Measurements from ENCODE around the gene DOCK2. TPM values are rescaled to one million over a fixed set of nuclear protein-coding genes. Genes with fewer than 3 reads are reported as not detected.

Gene DOCK2
- total RNA-seq, 1 experiment from 2014 or later, result 0.26 TPM

DNA sequence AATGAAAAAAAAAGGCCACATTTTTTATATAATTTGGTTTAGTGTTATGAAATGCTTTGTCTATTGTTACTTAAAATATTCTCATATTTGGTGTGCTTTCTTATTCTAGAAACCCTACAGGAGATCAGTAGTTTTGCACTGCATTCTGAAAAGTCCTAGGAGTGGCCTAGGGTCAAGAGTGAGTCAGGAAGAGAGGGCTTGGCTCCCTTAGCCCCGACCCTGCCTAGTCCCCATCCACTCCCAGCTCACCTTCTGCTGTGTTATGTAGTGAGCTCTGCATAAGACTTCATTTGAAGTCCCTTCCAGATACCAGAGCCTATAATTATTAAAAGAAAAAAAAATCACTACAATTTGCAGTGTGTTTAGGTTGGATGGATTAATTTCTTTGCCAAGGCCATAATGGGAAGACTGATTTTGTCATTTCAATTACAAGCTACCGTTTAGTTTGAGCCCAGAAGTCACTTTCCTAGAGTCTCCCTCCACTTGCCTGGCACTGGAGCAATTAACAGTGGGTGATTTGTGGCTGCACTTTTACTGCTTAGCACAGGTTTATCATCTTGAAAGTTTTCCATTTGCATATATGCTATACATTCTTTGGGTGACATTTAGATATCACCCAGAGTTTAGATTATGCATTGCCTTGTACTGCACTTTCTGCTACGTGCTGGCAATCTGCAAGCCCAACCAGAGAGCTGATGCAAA, 199.9 kb downstream of the DOCK2 start:
- Histone ChIP-seq H3K9me2 (replicated peaks; ENCODE audit: low read length) (no peaks in the 10 kb centered on the region), H3K9me3 (ENCODE audit: low read length) (no peaks in the 10 kb centered on the region), H3K4me3 (ENCODE audit: low read length) (no peak overlapping the region), H3K27me3 (ENCODE audit: low read length) (no peaks in the 10 kb centered on the region), H2AFZ (ENCODE audit: low read length) (no peak overlapping the region), H3K9ac (ENCODE audit: low read length) (no peak overlapping the region), H3K4me2 (ENCODE audit: low read length) (no peak overlapping the region), H3K79me2 (ENCODE audit: low read length) (no peaks in the 10 kb centered on the region), H3K36me3 (ENCODE audit: low read depth, low read length) (no peaks in the 10 kb centered on the region), H3K4me1 (ENCODE audit: insufficient read depth, low read length) (no peaks in the 10 kb centered on the region), H3K27ac (ENCODE audit: low read length) (no peak overlapping the region), H3F3A (ENCODE audit: low read length, unreplicated experiment) (no peaks in the 10 kb centered on the region), H4K20me1 (ENCODE audit: low read length) (no peaks in the 10 kb centered on the region)
- intact Hi-C loops (cut with micrococcal nuclease), result no loop called here
- ChIA-PET POLR2A (ENCODE audit: unreplicated experiment) (no interaction called here), CTCF (no interaction called here)
- ATAC-seq (peak; percentile 31; the same call in 1 of the 2 replicates), DNase-seq (no peak)
- TF ChIP-seq, protein P1, sequence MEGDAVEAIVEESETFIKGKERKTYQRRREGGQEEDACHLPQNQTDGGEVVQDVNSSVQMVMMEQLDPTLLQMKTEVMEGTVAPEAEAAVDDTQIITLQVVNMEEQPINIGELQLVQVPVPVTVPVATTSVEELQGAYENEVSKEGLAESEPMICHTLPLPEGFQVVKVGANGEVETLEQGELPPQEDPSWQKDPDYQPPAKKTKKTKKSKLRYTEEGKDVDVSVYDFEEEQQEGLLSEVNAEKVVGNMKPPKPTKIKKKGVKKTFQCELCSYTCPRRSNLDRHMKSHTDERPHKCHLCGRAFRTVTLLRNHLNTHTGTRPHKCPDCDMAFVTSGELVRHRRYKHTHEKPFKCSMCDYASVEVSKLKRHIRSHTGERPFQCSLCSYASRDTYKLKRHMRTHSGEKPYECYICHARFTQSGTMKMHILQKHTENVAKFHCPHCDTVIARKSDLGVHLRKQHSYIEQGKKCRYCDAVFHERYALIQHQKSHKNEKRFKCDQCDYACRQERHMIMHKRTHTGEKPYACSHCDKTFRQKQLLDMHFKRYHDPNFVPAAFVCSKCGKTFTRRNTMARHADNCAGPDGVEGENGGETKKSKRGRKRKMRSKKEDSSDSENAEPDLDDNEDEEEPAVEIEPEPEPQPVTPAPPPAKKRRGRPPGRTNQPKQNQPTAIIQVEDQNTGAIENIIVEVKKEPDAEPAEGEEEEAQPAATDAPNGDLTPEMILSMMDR (conservative IDR thresholded peaks at IDR 0.05; ENCODE audit: low read depth, low read length), result no peak
- TF ChIP-seq EZH2 (IDR thresholded peaks at IDR 0.05; ENCODE audit: low read length, unreplicated experiment), result no peak
- no peak for TF ChIP-seq EZH2phosphoT487 (IDR thresholded peaks at IDR 0.05; ENCODE audit: borderline replicate concordance, low read length)
- BruUV-seq (replicated peaks), result no TSS peak

DNA sequence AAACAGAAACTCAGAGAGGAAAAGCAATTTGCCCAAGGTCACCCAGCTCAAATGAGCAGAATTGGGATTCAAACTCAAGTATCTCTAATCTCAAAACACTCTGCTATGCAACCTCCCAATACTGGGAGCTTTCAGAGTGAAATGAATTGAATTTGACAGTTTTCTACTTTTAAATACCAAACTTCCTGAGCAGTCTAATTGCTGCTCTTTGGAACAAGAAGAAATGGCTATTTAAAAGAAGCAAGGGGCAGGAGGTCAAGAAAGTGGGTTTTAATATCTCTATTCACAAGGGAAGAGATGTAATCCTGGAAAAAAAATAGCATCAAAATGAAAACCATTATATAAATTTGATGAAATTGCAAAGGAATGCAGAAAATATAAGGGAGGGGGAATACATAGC, 200.6 kb downstream of the DOCK2 start:
- no peaks in the 10 kb centered on the region for H3K79me2 ChIP-seq (ENCODE audit: low read length)
- TF ChIP-seq, protein P1 (conservative IDR thresholded peaks at IDR 0.05; ENCODE audit: low read depth, low read length), result no peak
- TF ChIP-seq EZH2 (IDR thresholded peaks at IDR 0.05; ENCODE audit: low read length, unreplicated experiment) (no peak), EZH2phosphoT487 (IDR thresholded peaks at IDR 0.05; ENCODE audit: borderline replicate concordance, low read length) (no peak)
- ATAC-seq, result no peak
- DNase-seq, result no peak
- H3K4me2 ChIP-seq (ENCODE audit: low read length), result no peak overlapping the region
- H4K20me1 ChIP-seq (ENCODE audit: low read length), result no peaks in the 10 kb centered on the region
- BruUV-seq (replicated peaks), result no TSS peak
- ChIA-PET CTCF (no interaction called here), POLR2A (ENCODE audit: unreplicated experiment) (no interaction called here)
- H3K4me3 ChIP-seq (ENCODE audit: low read length), result no peak overlapping the region
- H3K9me2 ChIP-seq (replicated peaks; ENCODE audit: low read length), result no peaks in the 10 kb centered on the region
- H3K27me3 ChIP-seq (ENCODE audit: low read length), result no peaks in the 10 kb centered on the region
- no peaks in the 10 kb centered on the region for H3K36me3 ChIP-seq (ENCODE audit: low read depth, low read length)
- H3K27ac ChIP-seq (ENCODE audit: low read length), result no peak overlapping the region
- H3F3A ChIP-seq (ENCODE audit: low read length, unreplicated experiment), result no peaks in the 10 kb centered on the region
- H3K4me1 ChIP-seq (ENCODE audit: insufficient read depth, low read length), result no peaks in the 10 kb centered on the region
- no peak overlapping the region for H2AFZ ChIP-seq (ENCODE audit: low read length)
- intact Hi-C loops (cut with micrococcal nuclease), result no loop called here
- H3K9me3 ChIP-seq (ENCODE audit: low read length), result no peaks in the 10 kb centered on the region
- H3K9ac ChIP-seq (ENCODE audit: low read length), result no peak overlapping the region

DNA sequence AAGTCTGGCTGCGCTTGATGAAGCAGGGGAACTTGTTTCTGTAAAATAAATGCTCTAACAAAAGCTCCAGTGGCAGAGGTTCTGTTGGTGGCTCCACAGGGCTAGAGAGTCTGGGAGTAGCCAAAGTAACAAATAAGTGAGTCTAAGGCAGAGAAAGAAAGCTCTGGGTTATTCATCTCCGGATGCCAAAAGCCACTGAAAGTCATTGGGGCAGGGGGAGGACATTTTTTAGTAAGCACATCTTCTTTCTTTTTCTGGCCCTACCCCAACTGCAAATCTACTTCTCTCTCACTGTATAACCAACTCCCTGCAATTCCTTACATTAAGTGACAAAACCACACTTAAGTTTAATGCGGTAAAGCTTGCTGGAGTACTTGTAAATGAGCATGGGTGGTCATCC, 201.6 kb downstream of the DOCK2 start:
- no peaks in the 10 kb centered on the region for H3K27me3 ChIP-seq (ENCODE audit: low read length)
- H2AFZ ChIP-seq (ENCODE audit: low read length), result no peak overlapping the region
- H3K9me2 ChIP-seq (replicated peaks; ENCODE audit: low read length), result no peaks in the 10 kb centered on the region
- no peaks in the 10 kb centered on the region for H3K9me3 ChIP-seq (ENCODE audit: low read length)
- DNase-seq (no peak), ATAC-seq (no peak)
- H3K36me3 ChIP-seq (ENCODE audit: low read depth, low read length), result no peaks in the 10 kb centered on the region
- BruUV-seq (replicated peaks), result no TSS peak
- TF ChIP-seq EZH2 (IDR thresholded peaks at IDR 0.05; ENCODE audit: low read length, unreplicated experiment), result no peak
- TF ChIP-seq EZH2phosphoT487 (IDR thresholded peaks at IDR 0.05; ENCODE audit: borderline replicate concordance, low read length), result no peak
- TF ChIP-seq, protein P1 (conservative IDR thresholded peaks at IDR 0.05; ENCODE audit: low read depth, low read length), result no peak
- H3K4me2 ChIP-seq (ENCODE audit: low read length), result no peak overlapping the region
- H3K79me2 ChIP-seq (ENCODE audit: low read length), result no peaks in the 10 kb centered on the region
- ChIA-PET CTCF (no interaction called here), POLR2A (ENCODE audit: unreplicated experiment) (no interaction called here)
- no peak overlapping the region for H3K27ac ChIP-seq (ENCODE audit: low read length)
- H3K4me3 ChIP-seq (ENCODE audit: low read length), result no peak overlapping the region
- no peaks in the 10 kb centered on the region for H3K4me1 ChIP-seq (ENCODE audit: insufficient read depth, low read length)
- H3F3A ChIP-seq (ENCODE audit: low read length, unreplicated experiment), result no peaks in the 10 kb centered on the region
- no peak overlapping the region for H3K9ac ChIP-seq (ENCODE audit: low read length)
- no peaks in the 10 kb centered on the region for H4K20me1 ChIP-seq (ENCODE audit: low read length)
- intact Hi-C loops (cut with micrococcal nuclease), result no loop called here

Data from PC-3 (cell line).